Stimulated activated CD4-positive, alpha-beta T cell treated with anti-CD3 and anti-CD28 coated beads, Interleukin-1b, Interleukin-23, amount 100 ng/mL, for 48 hours (primary cell): Measurements from ENCODE around the gene RPLP2.

Source experiments
- DNase-seq: peaks from one replicate; pipeline ENCODE4 v3.0.0-alpha.2; 2020

The RPLP2 gene

DNA sequence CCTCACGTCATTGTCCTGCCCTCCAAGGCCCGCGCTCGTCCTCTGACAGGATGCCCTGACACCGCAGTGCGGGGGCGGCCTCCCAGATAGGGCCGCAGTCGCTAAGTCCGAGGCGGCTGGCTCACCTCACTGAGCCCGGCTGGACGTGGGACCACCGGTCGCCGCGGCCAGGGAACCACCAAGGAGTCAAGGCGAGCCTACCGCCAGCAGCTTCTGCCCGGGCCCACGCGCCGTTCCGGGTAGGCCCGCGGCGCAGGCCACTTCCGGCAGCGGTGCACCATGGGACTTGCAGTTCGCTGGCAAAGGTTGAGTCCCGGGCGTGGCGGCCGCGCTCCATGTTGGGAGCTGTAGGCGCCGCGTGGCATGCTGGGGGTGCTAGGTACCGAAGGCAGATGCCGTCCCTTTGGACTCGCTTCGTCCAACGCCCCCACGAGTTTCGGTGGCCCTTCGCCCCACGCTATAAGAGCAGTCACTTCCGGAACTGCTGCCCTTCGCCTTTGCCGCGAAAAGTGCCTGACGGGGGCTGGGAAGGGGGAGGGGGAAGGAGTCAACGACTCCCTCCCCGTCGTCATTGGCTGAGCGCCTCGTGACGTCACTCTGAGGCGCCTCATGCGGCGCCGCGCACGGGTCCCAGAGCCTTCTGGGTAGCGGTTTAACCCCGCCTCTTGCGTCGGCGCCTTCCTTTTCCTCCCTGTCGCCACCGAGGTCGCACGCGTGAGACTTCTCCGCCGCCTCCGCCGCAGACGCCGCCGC, at the start of gene RPLP2:
RPLP2 (plus strand) TSS at position 681 of the 753 bp plus-strand sequence. CDS start 268 bp downstream, outside the sequence.
- DNase-seq = peak; percentile 97

DNA sequence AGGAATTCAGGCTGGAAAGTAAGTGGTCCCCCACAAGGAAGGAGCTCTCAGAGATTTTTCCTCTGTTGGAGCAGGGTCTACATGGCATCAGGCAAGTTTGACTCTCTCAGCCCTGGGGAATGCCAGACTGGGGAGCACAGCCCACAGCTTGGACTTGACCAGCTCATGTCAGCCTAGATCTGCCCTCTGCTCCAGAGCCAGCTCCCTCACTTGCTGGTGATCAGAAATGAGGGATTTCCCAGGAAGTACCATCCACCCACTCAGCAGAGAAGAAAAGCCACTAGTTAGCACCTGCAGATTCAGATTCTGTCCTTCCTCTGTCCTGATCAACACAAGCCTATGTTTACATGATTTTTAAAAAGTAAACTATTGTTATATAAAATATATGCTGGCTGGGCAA, 49.5 kb upstream of the RPLP2 start:
- DNase-seq = no peak

DNA sequence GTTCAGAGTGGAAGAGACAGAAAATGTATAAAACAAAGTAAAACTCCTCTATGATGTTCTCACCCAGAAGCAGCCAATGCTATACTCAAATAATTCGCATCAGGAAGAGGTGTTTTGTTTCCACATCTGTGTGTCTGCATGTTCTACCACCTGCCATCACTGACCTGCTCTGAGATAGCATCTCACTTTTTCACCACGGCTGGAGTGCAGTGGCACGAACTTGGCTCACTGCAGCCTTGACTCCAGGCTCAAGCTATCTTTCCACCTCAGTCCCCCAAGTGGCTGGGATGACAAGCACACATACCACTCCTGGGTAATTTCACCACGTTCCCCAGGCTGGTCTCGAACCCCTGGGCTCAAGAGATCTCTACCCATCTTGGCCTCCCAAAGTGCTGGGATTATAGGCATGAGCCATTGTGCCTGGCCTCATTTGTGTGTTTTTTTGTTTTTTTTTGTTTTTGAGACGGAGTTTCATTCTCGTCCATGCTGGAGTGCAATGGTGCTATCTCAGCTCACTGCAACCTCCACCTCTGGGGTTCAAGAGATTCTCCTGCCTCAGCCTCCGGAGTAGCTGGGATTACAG, 48.1 kb upstream of the RPLP2 start:
- DNase-seq = no peak

DNA sequence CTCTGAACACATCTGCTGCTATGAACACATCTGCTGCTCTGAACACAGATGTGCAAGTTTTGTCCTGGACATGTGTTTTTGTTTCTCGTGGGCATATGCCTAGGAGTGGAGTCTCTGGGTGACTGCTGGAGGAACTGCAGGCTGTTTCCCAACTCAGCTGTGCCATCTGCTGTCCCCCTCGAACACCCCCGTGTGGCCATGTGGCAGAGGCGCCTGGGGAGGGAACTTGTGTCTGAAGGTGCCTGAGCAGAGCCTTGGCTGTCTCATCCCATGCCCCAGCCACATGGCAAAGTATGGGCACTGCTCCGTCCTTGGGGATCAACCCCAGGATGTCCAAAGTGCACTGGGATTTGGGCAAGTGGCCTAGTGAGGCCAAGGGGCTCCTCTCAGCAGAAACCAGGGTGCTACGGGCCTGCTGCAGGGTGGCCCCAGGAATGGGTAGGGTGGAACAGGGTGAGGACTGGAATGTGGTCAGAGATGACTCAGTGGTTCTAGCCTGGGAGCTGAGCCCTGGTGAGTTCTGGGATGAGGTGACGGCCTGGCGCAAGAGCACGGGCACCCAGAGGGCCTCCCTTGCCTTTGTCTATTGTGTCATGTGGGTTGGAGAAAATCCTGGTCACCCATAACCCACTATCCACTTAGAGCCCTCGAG, 47.2 kb upstream of the RPLP2 start:
- DNase-seq = peak; percentile 19

DNA sequence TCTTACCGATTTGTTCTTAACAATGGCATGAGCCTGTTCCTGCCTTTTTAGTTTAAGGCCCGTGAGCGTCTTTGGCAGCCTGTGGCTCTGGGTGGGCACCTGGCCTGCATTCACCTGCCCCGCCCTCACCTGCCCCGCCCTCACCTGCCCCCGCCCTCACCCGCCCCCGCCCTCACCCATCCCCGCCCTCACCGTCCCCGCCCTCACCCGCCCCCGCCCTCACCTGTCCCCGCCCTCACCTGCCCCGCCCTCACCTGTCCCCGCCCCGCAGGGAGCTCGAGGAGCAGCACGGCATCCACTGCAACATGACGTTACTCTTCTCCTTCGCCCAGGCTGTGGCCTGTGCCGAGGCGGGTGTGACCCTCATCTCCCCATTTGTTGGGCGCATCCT, 46.7 kb upstream of the RPLP2 start:
- no peak for DNase-seq

DNA sequence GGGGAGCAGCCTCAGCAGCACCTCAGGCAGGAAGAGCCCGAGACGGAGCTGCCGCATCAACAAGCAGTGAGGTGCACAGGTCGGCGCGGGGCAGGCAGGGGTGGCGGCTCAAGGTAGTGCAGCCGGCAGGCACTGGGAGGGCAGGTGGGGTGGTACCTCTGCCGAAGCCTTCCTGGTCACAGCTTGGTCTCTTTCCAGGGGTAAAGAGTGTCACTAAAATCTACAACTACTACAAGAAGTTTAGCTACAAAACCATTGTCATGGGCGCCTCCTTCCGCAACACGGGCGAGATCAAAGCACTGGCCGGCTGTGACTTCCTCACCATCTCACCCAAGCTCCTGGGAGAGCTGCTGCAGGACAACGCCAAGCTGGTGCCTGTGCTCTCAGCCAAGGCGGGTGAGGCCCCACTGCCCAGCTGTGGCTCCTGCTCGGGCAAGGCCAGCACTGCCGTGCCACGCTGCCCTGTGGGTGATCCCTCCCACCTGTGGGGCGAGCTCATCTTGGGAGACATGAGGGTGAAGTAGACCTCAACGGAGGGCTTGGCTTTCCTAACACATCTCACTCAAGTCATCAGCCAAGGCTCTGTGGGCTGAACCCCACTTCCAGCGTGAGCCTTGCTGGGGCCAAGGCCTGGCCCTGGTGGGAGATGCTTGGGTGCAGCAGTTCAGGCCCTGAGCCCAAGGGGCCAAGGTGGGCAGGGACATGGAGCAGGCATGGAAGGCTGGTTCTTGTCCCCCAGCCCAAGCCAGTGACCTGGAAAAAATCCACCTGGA, 46.0 kb upstream of the RPLP2 start:
- no peak for DNase-seq

DNA sequence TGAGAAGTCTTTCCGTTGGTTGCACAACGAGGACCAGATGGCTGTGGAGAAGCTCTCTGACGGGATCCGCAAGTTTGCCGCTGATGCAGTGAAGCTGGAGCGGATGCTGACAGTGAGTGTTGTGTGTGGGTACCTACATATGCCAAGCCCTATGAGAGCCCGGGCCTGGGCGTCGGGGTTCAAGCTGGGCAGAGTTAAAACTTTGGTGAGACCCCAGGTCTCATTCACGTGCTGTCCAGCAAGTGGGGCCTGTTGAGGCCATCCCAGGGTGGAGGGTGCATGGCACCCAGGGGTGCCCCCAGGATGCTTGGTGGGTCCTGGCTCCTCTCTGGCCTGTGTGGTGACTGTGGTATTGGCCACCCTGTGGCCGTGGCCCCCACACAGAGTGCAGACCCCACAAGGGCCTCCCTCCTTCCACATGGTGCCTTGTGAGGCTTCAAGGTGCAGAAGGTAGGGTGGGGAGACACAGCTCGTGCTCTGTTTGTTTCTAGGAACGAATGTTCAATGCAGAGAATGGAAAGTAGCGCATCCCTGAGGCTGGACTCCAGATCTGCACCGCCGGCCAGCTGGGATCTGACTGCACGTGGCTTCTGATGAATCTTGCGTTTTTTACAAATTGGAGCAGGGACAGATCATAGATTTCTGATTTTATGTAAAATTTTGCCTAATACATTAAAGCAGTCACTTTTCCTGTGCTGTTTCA, 45.3 kb upstream of the RPLP2 start:
- no peak for DNase-seq

DNA sequence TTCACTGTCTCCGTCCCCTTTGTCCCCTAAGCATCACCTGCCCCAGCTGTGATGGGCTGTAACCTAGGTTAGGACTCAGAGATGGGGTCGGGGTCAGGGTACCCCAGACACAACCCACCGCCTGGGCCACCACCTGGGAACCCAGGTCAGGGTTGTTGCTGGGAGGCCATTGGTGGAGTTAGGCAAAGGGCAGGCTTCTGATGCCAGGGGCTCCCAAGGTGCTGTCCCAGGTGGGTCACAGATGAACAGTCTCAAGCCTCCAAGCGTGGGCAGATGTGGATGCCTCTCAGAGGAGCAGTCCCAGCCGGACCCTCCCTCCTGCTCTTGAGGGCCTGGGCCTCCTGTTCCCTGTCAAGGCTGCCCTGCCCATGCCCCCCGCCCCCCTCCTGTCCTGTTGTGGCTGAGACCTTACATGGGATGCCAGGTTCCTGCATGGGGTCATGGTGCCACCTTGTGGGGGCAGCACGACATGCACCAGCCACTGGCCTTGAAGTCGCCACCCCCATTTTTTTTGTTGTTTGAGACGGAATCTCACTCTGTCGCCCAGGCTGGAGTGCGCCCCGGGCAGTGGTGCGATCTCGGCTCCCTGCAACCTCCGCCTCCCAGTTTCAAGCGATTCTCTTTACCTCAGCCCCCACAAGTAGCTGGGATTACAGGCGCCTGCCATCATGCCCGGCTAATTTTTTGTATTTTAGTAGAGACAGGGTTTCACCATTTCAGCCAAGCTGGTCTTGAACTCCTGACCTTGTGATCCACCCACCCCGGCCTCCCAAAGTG, 44.6 kb upstream of the RPLP2 start:
- peak; percentile 59 for DNase-seq

DNA sequence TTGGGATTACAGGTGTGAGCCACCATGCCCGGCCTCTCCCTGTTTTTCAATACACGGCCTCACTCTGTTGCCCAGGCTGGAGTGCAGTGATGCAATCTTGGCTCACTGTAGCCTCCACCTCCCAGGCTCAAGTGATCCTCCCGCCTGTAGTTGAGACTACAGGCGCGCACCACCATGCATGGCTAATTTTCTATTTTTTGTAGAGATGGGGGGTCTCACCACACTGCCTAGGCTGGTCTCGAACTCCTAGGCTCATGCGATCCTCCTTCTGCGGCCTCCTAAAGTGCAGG, 44.0 kb upstream of the RPLP2 start:
- no peak for DNase-seq

DNA sequence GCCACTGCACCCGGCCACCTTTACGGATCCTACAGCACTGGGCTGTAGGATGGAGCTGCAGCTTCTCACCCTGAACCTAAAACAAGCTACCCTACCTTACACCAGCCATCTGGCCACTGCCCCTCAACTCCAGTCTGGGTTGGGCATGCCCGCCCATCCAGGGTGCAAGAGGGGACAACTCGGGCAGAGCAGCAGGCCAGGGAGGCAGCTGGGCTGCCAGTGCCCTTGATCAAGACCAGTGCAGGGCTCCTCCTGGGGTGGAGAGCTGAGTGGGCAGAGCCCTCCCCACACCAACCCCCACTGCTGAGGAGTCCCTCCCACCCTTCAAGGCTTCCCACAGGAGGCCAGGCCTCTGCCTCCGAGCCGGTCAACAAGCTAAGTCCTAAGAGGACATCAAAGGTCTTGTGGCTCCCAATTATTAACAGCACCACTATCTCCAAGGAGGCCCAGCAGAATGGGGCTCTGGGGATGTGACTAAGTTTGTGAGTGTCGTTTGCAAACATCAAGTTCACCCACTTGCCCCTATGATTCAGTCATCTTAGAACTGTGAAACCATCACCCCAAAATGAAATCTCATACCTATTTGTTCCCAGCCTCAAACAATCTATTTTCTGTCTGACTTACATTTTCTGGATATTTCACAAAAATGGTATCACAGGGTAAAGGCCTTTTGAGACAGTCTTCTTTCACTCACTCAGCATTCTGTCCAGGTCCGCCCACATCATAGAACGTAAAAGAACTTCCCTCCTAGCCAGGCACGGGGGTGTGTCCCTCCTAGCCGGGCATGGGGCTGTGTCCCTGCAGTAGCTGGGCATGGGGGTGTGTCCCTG, 43.4 kb upstream of the RPLP2 start:
- DNase-seq = no peak

DNA sequence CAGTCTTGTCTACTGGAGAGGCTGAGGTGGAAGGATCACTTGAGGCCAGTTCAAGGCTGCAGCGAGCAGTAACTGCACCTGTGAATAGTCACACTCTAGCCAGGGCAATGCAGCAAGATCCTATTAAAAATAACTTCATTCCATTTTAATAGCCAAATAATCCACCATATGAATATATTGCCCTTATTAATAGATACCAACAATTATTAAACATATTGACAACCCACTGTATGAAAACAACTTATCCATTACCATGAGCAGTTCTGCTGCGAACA, 42.9 kb upstream of the RPLP2 start:
- no peak for DNase-seq

DNA sequence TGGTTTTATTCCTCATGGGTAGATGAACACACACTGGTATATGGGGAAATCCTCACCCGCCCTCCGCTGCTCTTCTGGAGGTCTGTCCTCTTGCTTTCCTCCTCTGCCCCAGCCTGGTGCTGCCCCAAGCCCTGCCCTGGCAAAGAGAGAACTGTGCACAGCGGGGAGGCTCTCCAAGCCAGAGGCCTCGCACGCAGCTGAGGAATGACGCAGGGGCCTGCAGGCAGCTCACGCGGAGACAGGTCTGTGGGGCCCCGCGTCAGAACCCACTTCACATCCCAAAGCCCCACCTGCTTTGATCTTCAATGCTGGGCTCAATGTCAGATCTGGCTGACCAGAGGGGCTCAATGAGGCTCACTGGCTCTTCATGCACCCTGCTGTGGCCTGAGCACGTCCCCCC, 42.5 kb upstream of the RPLP2 start:
- no peak for DNase-seq

DNA sequence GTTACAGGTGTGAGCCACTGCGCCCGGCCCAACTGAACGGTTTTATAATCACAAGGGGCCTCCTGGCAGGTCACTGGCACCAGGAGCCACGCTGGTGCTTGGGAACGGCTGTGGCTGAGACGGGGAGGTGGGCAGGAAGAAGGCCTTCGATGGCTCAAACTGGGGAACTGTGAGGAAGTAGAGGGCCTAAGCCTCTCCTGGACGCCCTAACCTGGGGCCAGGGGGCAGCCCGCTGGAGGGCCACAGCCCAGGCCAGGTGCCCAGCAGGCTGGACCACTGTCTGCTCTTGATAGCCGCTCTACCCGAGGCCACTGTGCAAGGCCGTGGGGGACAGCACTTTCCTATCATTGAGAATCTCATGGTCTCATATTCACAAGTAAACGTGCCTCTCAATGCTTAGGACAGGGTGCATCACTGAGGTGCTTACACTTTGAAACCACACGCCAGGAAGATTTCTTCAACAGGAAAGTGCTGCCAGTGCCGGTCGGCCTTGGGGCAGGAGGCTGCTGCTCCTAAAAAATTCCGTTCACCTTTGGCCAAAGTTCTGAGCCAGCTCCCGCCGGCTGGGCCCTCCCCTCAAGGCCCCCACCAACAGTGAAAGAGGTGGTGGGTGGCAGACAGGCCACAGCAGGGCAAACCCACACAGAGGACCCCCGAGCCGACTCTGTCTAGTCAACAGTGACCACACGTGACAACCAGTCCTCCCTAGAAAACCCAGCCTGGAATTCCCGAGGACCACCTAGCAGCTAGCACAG, 39.7 kb upstream of the RPLP2 start:
- DNase-seq = no peak

DNA sequence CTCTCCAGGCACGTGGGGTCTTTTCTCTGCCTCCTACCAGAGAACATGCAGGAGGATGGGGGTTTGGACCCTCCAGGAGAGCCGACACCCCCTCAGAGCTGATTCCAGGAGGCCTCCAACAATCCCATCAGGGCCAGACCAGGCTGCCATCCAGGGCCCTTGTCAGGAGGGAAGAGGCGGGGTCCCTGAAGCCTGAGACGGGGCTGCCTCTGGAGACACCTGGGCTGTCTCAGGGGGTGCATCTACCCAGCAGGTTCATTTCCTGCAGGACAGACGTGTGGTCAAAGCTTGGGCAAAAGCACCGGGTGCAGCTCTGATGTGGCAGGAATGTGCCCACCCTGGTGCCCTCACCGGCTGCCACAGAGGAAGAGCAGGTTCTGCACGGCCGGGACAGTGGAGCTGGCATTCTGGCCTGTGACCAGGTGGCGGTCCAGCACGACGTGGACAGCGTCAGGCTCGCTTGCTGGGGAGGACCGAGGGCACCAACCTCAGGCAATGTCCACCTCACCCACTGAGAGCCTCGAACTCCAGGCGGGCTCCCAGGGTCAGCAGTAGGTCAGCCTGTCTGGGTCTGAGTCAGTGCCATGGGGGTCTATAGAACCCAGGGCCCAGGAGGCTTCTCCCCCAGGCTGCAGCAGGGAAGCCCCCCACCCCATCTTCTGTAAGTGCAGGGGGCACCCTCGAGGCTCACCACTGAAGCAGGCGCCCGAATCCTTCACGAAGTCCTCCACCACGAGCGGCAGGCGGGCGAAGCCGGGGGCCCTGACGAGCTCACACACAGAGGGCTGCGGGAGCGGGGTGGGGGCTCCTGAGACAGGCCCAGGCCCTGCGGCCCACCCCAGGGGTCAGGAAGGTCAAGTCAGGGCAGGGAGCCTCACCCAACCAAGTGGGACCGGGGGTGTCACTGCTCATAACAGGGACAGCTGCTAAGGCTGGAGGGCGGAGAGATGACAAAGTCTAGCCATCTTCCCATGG, 38.8 kb upstream of the RPLP2 start:
- DNase-seq = no peak

DNA sequence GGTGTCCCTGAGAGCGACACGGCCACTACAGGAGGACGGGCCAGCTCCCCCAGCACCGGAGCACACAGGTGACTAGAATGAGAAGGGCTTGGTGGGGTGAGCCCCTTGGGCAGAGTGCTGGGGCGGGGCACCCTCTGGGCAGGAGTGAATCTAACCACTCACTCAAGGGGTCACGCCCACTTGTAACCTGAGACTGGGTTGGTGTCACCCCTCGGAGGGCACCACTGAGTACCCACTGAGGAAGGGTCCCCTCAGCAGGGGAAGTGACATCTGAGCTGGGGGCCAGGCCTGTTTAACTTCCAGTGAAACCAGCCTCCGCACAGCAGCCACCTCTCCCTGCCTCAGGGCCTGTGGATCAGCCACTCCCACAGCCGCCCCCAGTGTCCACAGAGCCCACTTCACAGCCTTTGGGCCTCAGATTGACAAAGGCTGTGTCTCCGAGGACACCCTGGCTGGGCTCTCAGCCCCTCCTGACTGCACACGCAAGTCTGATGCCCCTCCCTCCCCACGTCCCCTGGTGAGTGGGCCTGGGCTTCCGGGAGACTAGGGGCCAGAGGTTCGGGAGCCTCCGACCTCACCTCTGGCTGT, 38.1 kb upstream of the RPLP2 start:
- DNase-seq = no peak

DNA sequence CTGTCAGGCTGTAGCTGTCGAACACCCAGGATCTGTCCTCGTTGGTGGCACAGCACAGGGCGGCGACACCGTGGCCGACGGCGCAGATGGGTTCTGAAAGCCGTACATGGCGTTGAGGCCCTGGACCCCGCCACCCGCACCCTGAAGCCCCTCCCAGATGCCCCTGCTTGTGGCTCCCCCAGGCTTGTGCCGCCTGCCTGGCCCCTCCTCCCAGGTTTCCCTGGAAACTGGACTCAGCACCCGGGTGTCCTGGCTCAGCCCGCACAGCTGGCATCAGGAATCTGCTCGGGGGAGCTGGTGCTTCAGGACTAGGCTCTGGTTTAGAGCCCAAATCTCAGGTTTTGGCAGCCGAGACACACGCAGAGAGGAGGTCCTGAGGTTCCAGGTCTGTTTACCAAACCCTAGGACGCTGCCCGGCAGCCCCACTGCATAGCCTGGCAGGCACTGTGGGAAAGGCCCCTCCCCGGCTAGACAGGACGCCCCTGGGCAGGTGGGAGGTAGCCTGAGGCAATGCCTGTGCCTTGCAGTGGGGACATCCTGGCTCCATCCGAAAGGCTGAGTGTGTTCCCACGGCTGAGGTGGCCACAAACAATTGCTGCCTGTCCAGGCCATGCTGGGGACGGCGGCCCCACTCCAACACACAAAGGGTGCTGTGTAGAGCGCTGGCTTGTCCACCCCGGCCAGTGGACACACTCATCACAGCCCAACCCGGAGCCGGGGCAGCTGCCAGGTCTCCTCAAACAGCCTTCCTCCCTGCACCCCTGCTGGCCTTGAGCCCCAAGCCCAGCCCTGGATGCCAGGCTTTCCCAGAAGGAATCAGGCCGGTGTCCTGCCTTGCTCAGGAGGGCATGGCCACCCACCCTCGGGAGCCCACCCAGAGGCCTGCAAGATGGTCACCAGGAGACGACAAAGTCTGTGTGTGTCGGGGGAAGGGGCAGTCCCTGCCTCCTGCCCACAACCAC, 37.1 kb upstream of the RPLP2 start:
- DNase-seq = no peak

DNA sequence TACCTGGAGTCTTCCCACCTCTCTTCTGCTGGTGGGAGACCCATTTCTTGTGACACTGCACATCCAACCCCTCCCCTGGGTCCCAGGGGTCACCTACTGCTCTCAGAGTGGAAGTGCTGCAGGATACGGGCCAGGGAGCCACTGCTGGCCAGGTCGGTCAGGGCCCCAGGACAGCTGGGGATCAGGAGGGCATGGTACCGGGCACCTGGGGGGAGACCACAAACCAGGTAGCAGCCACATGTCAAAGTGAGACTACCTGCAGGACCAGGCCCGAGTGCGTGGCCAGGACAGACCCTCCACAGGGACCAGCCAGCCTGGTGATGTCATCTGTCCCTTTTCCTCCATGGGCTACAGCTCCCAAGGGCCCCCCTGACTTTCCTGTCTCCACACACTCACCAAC, 36.3 kb upstream of the RPLP2 start:
- no peak for DNase-seq

DNA sequence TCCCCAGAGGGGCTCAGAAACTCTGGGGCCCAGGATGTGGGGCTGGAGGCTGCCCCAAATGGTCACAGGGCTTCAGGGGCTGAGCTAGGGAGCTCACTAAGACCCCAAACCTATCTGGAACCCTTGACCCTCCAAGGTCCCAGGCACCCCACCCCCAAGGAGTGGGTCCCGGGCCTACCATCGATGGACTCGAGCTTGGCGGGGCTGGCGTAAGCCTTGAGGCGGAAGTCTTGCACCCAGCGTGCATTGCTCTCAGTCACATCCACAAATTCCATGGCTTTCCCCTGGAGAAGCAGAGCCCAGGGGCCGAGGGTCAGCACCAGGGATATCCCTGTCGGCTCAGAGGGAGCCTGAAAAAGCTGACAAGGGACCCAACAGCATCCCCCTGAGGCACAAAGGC, 35.9 kb upstream of the RPLP2 start:
- no peak for DNase-seq
